Measurements from ENCODE around the gene SLC13A4.
"Not testable (repeated sequence)": the region's sequence is repeated elsewhere in the genome, so short reads cannot be mapped to it uniquely, and the experiment has no call there.

Gene SLC13A4

DNA sequence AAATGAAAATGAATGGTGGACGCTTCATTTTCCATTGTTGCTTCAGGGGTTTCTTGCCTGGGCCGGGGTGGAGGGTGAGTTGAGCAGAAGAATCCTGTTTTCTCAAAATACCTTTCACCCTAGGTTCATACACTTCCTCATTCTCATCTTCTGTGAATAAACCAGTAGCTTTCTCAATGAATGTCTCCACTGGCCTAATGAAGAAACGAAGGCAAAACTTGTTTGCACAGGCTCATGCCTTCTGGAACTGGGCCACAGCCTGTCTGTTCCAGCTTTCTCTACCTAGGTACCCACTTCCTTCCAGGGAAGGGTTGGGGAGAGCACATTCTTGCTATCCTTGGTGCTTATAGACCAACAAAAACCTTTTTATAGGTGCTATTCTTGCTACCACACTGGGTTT, 44.4 kb downstream of the SLC13A4 start:
- Histone ChIP-seq H3K27me3 (replicated peaks; ENCODE audit: control insufficient read depth, insufficient read depth, low read length, poor library complexity, severe bottlenecking) (no peaks in the 10 kb centered on the region), H3K36me3 (ENCODE audit: control insufficient read depth, insufficient read depth, low read length) (no peaks in the 10 kb centered on the region), H3K9me3 (ENCODE audit: control insufficient read depth, low read length) (no peaks in the 10 kb centered on the region), H3K4me3 (ENCODE audit: insufficient read depth, low read depth, low read length, poor library complexity, severe bottlenecking) (no peak overlapping the region), H3K27ac (ENCODE audit: insufficient read depth, low read length, poor library complexity, severe bottlenecking) (no peak overlapping the region), H3K4me1 (ENCODE audit: control insufficient read depth, insufficient read depth, low read length, poor library complexity, severe bottlenecking) (no peaks in the 10 kb centered on the region)
- DNase-seq: no peak

GRCh38 chr7:135682191-135682590, 45.8 kb downstream of the SLC13A4 start:
- Histone ChIP-seq H3K4me3 (ENCODE audit: insufficient read depth, low read depth, low read length, poor library complexity, severe bottlenecking) (no peak overlapping the region), H3K36me3 (ENCODE audit: control insufficient read depth, insufficient read depth, low read length) (peaks cover 7% of the 10 kb centered on the region), H3K27me3 (replicated peaks; ENCODE audit: control insufficient read depth, insufficient read depth, low read length, poor library complexity, severe bottlenecking) (no peaks in the 10 kb centered on the region), H3K9me3 (ENCODE audit: control insufficient read depth, low read length) (no peaks in the 10 kb centered on the region), H3K27ac (ENCODE audit: insufficient read depth, low read length, poor library complexity, severe bottlenecking) (no peak overlapping the region), H3K4me1 (ENCODE audit: control insufficient read depth, insufficient read depth, low read length, poor library complexity, severe bottlenecking) (no peaks in the 10 kb centered on the region)
- no peak for DNase-seq

DNA sequence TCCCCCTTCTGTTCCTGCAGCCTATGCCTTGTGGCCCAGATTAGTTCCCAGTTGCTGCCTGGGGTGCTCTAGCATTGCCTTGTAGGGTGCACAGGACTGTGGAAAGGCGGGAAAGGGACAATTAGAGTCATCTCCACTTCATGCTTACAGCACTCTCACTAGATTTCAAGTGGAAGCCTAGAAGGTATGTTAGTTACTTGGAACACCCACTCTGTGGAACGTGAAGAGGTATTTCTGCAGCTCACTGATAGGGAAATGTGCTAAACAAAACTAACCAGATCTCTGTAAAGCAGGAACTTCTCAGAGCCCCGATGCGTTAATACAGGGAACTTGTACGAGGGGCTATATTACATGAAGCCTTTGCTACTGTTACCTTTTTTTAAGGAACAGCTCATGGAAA, 46.2 kb downstream of the SLC13A4 start:
- H3K9me3 ChIP-seq (ENCODE audit: control insufficient read depth, low read length): no peaks in the 10 kb centered on the region
- peaks cover 10% of the 10 kb centered on the region for H3K36me3 ChIP-seq (ENCODE audit: control insufficient read depth, insufficient read depth, low read length)
- H3K4me1 ChIP-seq (ENCODE audit: control insufficient read depth, insufficient read depth, low read length, poor library complexity, severe bottlenecking): no peaks in the 10 kb centered on the region
- H3K27me3 ChIP-seq (replicated peaks; ENCODE audit: control insufficient read depth, insufficient read depth, low read length, poor library complexity, severe bottlenecking): no peaks in the 10 kb centered on the region
- no peak overlapping the region for H3K4me3 ChIP-seq (ENCODE audit: insufficient read depth, low read depth, low read length, poor library complexity, severe bottlenecking)
- DNase-seq: no peak
- no peak overlapping the region for H3K27ac ChIP-seq (ENCODE audit: insufficient read depth, low read length, poor library complexity, severe bottlenecking)

GRCh38 chr7:135678612-135679575, 49.1 kb downstream of the SLC13A4 start:
- no peaks in the 10 kb centered on the region for H3K27me3 ChIP-seq (replicated peaks; ENCODE audit: control insufficient read depth, insufficient read depth, low read length, poor library complexity, severe bottlenecking)
- H3K36me3 ChIP-seq (ENCODE audit: control insufficient read depth, insufficient read depth, low read length): peaks cover 25% of the 10 kb centered on the region
- no peaks in the 10 kb centered on the region for H3K9me3 ChIP-seq (ENCODE audit: control insufficient read depth, low read length)
- H3K4me1 ChIP-seq (ENCODE audit: control insufficient read depth, insufficient read depth, low read length, poor library complexity, severe bottlenecking): no peaks in the 10 kb centered on the region
- no peak overlapping the region for H3K4me3 ChIP-seq (ENCODE audit: insufficient read depth, low read depth, low read length, poor library complexity, severe bottlenecking)
- H3K27ac ChIP-seq (ENCODE audit: insufficient read depth, low read length, poor library complexity, severe bottlenecking): no peak overlapping the region
- DNase-seq: no peak

DNA sequence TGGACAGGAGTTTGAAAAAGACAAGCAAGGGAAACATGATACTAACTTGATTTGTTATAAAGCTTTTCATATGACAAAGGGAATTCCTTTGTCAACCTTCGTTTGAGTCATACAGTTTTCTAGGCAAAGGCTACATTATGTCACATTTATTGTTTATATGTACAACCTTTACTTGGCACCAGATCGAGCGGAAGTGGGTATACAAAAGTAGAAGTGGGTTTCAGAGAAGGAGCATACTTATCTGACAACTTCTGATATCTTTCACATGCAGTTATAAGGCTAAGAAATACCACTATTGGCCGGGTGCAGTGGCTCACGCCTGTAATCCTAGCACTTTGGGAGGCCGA, 54.7 kb downstream of the SLC13A4 start:
- Histone ChIP-seq H3K27me3 (replicated peaks; ENCODE audit: control insufficient read depth, insufficient read depth, low read length, poor library complexity, severe bottlenecking) (no peaks in the 10 kb centered on the region), H3K36me3 (ENCODE audit: control insufficient read depth, insufficient read depth, low read length) (peaks cover 23% of the 10 kb centered on the region), H3K4me3 (ENCODE audit: insufficient read depth, low read depth, low read length, poor library complexity, severe bottlenecking) (no peak overlapping the region), H3K9me3 (ENCODE audit: control insufficient read depth, low read length) (no peaks in the 10 kb centered on the region), H3K4me1 (ENCODE audit: control insufficient read depth, insufficient read depth, low read length, poor library complexity, severe bottlenecking) (no peaks in the 10 kb centered on the region), H3K27ac (ENCODE audit: insufficient read depth, low read length, poor library complexity, severe bottlenecking) (no peak overlapping the region)
- no peak for DNase-seq

GRCh38 chr7:135672560-135673359, 55.2 kb downstream of the SLC13A4 start:
- Histone ChIP-seq H3K4me1 (ENCODE audit: control insufficient read depth, insufficient read depth, low read length, poor library complexity, severe bottlenecking) (no peaks in the 10 kb centered on the region), H3K36me3 (ENCODE audit: control insufficient read depth, insufficient read depth, low read length) (peaks cover 17% of the 10 kb centered on the region), H3K9me3 (ENCODE audit: control insufficient read depth, low read length) (no peaks in the 10 kb centered on the region), H3K27ac (ENCODE audit: insufficient read depth, low read length, poor library complexity, severe bottlenecking) (no peak overlapping the region), H3K27me3 (replicated peaks; ENCODE audit: control insufficient read depth, insufficient read depth, low read length, poor library complexity, severe bottlenecking) (no peaks in the 10 kb centered on the region), H3K4me3 (ENCODE audit: insufficient read depth, low read depth, low read length, poor library complexity, severe bottlenecking) (no peak overlapping the region)
- DNase-seq: no peak

DNA sequence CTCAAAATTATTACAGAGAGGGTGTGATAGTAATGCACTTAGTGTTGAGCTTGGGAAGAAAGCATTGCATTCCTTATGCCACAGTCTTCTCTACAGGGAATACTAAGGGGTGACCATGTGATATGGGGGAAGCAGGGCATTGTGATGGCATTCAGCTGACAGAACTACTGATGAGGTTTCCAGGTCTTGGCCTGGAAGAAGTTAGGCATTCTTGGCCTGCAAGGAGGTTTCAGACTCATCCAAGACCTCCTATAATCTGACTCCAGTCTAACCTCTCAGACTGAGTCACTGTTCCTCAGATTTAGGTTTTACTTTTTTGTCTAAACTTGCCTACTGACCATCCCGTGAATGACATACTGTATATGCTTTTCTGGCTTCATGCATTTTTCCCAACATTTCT, 57.8 kb downstream of the SLC13A4 start:
- Histone ChIP-seq H3K27me3 (replicated peaks; ENCODE audit: control insufficient read depth, insufficient read depth, low read length, poor library complexity, severe bottlenecking) (no peaks in the 10 kb centered on the region), H3K27ac (ENCODE audit: insufficient read depth, low read length, poor library complexity, severe bottlenecking) (no peak overlapping the region), H3K9me3 (ENCODE audit: control insufficient read depth, low read length) (no peaks in the 10 kb centered on the region), H3K36me3 (ENCODE audit: control insufficient read depth, insufficient read depth, low read length) (peaks cover 9% of the 10 kb centered on the region), H3K4me3 (ENCODE audit: insufficient read depth, low read depth, low read length, poor library complexity, severe bottlenecking) (no peak overlapping the region), H3K4me1 (ENCODE audit: control insufficient read depth, insufficient read depth, low read length, poor library complexity, severe bottlenecking) (no peaks in the 10 kb centered on the region)
- DNase-seq: no peak

DNA sequence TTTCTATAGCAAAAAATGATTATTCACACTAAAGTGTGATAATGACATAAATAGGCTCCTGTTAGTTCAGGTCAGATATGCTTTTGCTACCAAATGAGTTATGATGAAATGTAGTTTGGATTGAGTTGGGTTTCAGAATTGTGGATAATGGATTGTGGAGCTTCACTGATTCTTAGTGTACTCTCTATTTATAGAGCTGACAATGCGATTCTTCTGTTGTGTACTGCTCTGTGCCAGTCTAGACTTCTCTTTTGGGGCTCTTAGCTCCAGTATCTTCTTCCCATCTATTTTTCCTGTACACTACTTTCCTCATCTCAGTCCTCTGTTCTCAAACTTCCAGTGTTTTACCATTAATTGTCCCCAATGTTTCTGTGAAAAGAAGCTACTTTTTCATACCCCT, 58.2 kb downstream of the SLC13A4 start:
- H3K4me3 ChIP-seq (ENCODE audit: insufficient read depth, low read depth, low read length, poor library complexity, severe bottlenecking): no peak overlapping the region
- no peaks in the 10 kb centered on the region for H3K4me1 ChIP-seq (ENCODE audit: control insufficient read depth, insufficient read depth, low read length, poor library complexity, severe bottlenecking)
- H3K36me3 ChIP-seq (ENCODE audit: control insufficient read depth, insufficient read depth, low read length): peaks cover 8% of the 10 kb centered on the region
- no peaks in the 10 kb centered on the region for H3K27me3 ChIP-seq (replicated peaks; ENCODE audit: control insufficient read depth, insufficient read depth, low read length, poor library complexity, severe bottlenecking)
- no peak for DNase-seq
- no peak overlapping the region for H3K27ac ChIP-seq (ENCODE audit: insufficient read depth, low read length, poor library complexity, severe bottlenecking)
- H3K9me3 ChIP-seq (ENCODE audit: control insufficient read depth, low read length): no peaks in the 10 kb centered on the region

GRCh38 chr7:135668852-135669395, 59.1 kb downstream of the SLC13A4 start:
- not testable (repeated sequence) for H3K27me3 ChIP-seq (replicated peaks; ENCODE audit: control insufficient read depth, insufficient read depth, low read length, poor library complexity, severe bottlenecking); H3K36me3 ChIP-seq (ENCODE audit: control insufficient read depth, insufficient read depth, low read length); H3K4me1 ChIP-seq (ENCODE audit: control insufficient read depth, insufficient read depth, low read length, poor library complexity, severe bottlenecking); H3K27ac ChIP-seq (ENCODE audit: insufficient read depth, low read length, poor library complexity, severe bottlenecking); H3K4me3 ChIP-seq (ENCODE audit: insufficient read depth, low read depth, low read length, poor library complexity, severe bottlenecking); H3K9me3 ChIP-seq (ENCODE audit: control insufficient read depth, low read length); DNase-seq

DNA sequence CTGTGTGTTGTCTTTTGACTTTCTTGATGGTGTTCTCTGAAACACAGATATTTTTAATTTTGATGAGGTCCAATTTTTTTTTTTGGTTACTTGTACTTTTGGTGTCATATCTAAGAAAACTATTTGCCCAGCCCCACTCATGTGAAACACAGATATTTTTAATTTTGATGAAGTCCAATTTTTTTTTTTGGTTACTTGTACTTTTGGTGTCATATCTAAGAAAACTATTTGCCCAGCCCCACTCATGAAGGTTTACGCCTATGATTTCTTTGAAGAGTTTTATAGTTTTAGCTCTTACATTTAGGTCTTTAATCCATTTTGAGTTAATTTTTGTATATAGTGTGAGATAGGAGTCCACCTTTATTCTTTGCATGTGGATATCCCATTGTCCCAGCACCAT, 60.4 kb downstream of the SLC13A4 start:
- H3K4me1 ChIP-seq (ENCODE audit: control insufficient read depth, insufficient read depth, low read length, poor library complexity, severe bottlenecking); DNase-seq; H3K4me3 ChIP-seq (ENCODE audit: insufficient read depth, low read depth, low read length, poor library complexity, severe bottlenecking); H3K9me3 ChIP-seq (ENCODE audit: control insufficient read depth, low read length); H3K27ac ChIP-seq (ENCODE audit: insufficient read depth, low read length, poor library complexity, severe bottlenecking); H3K27me3 ChIP-seq (replicated peaks; ENCODE audit: control insufficient read depth, insufficient read depth, low read length, poor library complexity, severe bottlenecking); H3K36me3 ChIP-seq (ENCODE audit: control insufficient read depth, insufficient read depth, low read length): not testable (repeated sequence)
